LNCaP clone FGC (cell line): Measurements from ENCODE around the gene ADARB2.
"Not testable (repeated sequence)": the region's sequence is repeated elsewhere in the genome, so short reads cannot be mapped to it uniquely, and the experiment has no call there.

Experiments used
- DNase-seq: peaks from one replicate; pipeline ENCODE4 v3.0.0-alpha.2; 2011; ENCODE audit warnings: low read depth
- H3K4me3 ChIP-seq: 2 replicates; pipeline ENCODE4 v1.5.1; 2011; ENCODE audit warnings: mild to moderate bottlenecking, low read depth, low read length, control low read depth
- TF ChIP-seq, protein P1 (sequence below): IDR thresholded peaks from 2 replicates; pipeline ENCODE4 v1.5.1; 2012; ENCODE audit warnings: mild to moderate bottlenecking; ENCODE audit not compliant: control insufficient read depth, insufficient read depth; ENCODE audit errors: extremely low read depth

Gene ADARB2

GRCh38 chr10:1255600-1256431 is 481.5 kb downstream of the ADARB2 start:
- no peak for DNase-seq
- H3K4me3 ChIP-seq = no peak overlapping the region
- TF ChIP-seq, protein P1, sequence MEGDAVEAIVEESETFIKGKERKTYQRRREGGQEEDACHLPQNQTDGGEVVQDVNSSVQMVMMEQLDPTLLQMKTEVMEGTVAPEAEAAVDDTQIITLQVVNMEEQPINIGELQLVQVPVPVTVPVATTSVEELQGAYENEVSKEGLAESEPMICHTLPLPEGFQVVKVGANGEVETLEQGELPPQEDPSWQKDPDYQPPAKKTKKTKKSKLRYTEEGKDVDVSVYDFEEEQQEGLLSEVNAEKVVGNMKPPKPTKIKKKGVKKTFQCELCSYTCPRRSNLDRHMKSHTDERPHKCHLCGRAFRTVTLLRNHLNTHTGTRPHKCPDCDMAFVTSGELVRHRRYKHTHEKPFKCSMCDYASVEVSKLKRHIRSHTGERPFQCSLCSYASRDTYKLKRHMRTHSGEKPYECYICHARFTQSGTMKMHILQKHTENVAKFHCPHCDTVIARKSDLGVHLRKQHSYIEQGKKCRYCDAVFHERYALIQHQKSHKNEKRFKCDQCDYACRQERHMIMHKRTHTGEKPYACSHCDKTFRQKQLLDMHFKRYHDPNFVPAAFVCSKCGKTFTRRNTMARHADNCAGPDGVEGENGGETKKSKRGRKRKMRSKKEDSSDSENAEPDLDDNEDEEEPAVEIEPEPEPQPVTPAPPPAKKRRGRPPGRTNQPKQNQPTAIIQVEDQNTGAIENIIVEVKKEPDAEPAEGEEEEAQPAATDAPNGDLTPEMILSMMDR = no peak

DNA sequence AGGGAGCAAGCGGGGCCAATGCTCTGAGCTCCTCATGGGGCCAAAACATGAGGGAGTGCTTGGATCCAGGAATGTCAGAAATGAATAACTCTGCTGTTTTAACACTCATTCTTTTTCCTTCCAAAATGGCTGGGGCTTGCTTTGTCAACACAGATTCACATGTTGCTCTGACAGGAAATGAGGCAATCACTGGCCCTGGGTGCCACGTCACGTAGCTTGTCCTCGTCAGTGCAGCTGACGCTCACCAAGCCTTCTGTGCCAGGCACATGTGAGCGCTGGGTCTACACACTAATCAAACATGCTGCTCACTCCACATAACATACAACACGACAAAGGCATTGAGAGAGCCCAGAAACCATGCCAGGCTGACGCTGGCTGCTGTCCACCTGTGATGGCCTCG is 482.2 kb downstream of the ADARB2 start:
- H3K4me3 ChIP-seq = no peak overlapping the region
- DNase-seq = no peak
- TF ChIP-seq, protein P1 = no peak

GRCh38 chr10:1253523-1254353 is 483.6 kb downstream of the ADARB2 start:
- TF ChIP-seq, protein P1 = no peak
- DNase-seq = no peak
- no peak overlapping the region for H3K4me3 ChIP-seq

DNA sequence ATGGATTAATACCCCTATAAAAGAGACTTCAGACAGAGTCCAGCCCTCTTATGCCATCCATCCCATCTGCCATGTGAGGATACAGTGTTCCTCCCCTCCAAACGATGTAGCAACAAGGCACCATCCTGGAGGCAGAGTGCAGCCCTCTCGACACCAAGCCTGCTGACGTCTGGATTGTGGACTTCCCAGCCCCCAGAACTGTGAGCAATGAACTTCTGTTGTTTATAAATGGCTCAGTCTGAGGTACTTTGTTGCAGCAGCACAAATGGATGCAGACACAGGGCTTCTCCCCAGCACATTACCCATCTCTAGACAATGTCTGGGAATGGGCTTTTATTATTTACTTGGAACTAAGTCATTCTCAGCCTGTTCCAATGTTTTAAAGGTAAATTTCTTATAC is 485.6 kb downstream of the ADARB2 start:
- no peak for DNase-seq
- TF ChIP-seq, protein P1 = no peak
- H3K4me3 ChIP-seq = no peak overlapping the region

- H3K4me3 ChIP-seq = no peak overlapping the region
- DNase-seq = no peak
- TF ChIP-seq, protein P1 = no peak
Observed at GRCh38 chr10:1249142-1249920, 488.0 kb downstream of the ADARB2 start.

- DNase-seq, H3K4me3 ChIP-seq: not testable (repeated sequence)
Observed at GRCh38 chr10:1248262-1248630, 489.1 kb downstream of the ADARB2 start.
